HG03354 (cell line): ENCODE data around the gene BMP7.

Experiments used
- ATAC-seq: cut with Tn5 transposase; IDR thresholded peaks from one replicate; pipeline ENCODE4 v1.9.1; 2021; ENCODE audit warnings: mild to moderate bottlenecking; ENCODE audit not compliant: unreplicated experiment, poor library complexity, severe bottlenecking

The BMP7 gene

GRCh38 chr20:57122536-57123489 lies 143.6 kb downstream of the BMP7 start:
- no peak for ATAC-seq

GRCh38 chr20:57118964-57119363 lies 147.5 kb downstream of the BMP7 start:
- no peak for ATAC-seq
